HepG2 (cell line): ENCODE measurements around the gene YIPF5.

ENCODE experiments used
- ATF2 ChIP-seq: sonication (generic); formaldehyde crosslinking; IDR thresholded peaks from 2 replicates; pipeline ENCODE4 v1.4.0; 2020; ENCODE audit warnings: missing genetic modification reagents
- CHD2 ChIP-seq: IDR thresholded peaks from 2 replicates; pipeline ENCODE4 v1.6.1; 2011; ENCODE audit warnings: low read depth, low read length, improper control_type of control experiment
- CTCF ChIP-seq: sonication (generic); formaldehyde crosslinking; IDR thresholded peaks from 2 replicates; pipeline ENCODE4 v1.5.0; 2020; ENCODE audit warnings: mild to moderate bottlenecking, missing genetic modification reagents, moderate library complexity
- EZH2 ChIP-seq: conservative IDR thresholded peaks from 2 replicates; pipeline ENCODE4 v1.6.1; 2012; ENCODE audit warnings: mild to moderate bottlenecking, low read depth, low read length, moderate library complexity
- HNF4A ChIP-seq: sonication (generic); formaldehyde crosslinking; IDR thresholded peaks from 2 replicates; pipeline ENCODE4 v1.4.0; 2020; ENCODE audit warnings: missing genetic modification reagents
- POLR2A ChIP-seq, 2 experiments: IDR thresholded peaks; 2 replicates each; pipeline ENCODE4 v1.6.1; 2011; ENCODE audit warnings: low read depth in 2 of 2, low read length in 2 of 2, mild to moderate bottlenecking in 1 of 2, moderate library complexity in 1 of 2; ENCODE audit not compliant: insufficient read depth in 1 of 2
- SMC3 ChIP-seq: IDR thresholded peaks from 2 replicates; pipeline ENCODE4 v1.6.1; 2011; ENCODE audit warnings: low read length, improper control_type of control experiment
- SOX6 ChIP-seq, 2 experiments: fragments of 450-650 bp in 1 of 2; sonication (generic) in 1 of 2; formaldehyde crosslinking in 1 of 2; IDR thresholded peaks; 2 replicates each; pipeline versions ENCODE4 v1.4.0 to v1.6.1; 2017 to 2020; ENCODE audit warnings: antibody characterized with exemption in 1 of 2, mild to moderate bottlenecking in 1 of 2, missing genetic modification reagents in 1 of 2
- TGIF2 ChIP-seq: IDR thresholded peaks from 2 replicates; pipeline ENCODE4 v1.6.1; 2016; ENCODE audit warnings: control low read depth, missing compliant biosample characterization
- ZBTB46 ChIP-seq: sonication (generic); formaldehyde crosslinking; IDR thresholded peaks from 2 replicates; pipeline ENCODE4 v1.4.0; 2020; ENCODE audit warnings: mild to moderate bottlenecking, missing genetic modification reagents, borderline replicate concordance

DNA sequence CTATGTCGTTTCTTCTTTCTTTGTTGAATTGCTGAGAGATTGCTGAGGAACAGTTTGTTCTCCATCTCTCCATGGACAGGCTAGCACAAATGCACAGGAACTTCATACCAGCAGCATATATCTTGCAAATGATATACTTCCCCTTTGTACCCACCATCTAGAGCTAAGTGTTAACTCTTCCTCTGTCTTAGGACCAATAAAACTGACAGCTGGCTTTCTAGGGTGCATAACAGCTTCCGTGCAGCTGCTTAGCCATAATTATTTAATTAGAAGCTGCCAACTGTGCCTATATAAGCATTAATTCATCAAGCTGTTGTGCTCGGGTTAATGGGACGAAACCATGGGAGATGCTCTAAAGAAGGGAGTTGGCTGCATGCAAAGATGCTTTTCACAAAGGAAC lies 38.9 kb upstream of the YIPF5 start:
- no peak for TF ChIP-seq CHD2
- TF ChIP-seq TGIF2 (CRISPR knock-in tag) = no peak
- no peak for TF ChIP-seq POLR2A (IDR thresholded peaks at IDR 0.05; ENCODE audit: insufficient read depth in 1 of 2, low read depth in 2 of 2, low read length in 2 of 2)
- TF ChIP-seq HNF4A (CRISPR knock-in tag) = no peak
- TF ChIP-seq EZH2 = no peak
- TF ChIP-seq CTCF (CRISPR knock-in tag) = no peak
- TF ChIP-seq ZBTB46 = no peak
- TF ChIP-seq SOX6 (IDR thresholded peaks at IDR 0.05) = no peak
- TF ChIP-seq SOX6 (CRISPR knock-in tag; IDR thresholded peaks at IDR 0.05) = no peak
- no peak for TF ChIP-seq SMC3
- TF ChIP-seq ATF2 (CRISPR knock-in tag) = no peak
